ENCODE measurements around the gene CIAO2B. TPM values are rescaled to one million over a fixed set of nuclear protein-coding genes. Genes with fewer than 3 reads are reported as not detected.

The CIAO2B gene
- total RNA-seq, 1 experiment from 2014 or later, result 83.0 TPM

GRCh38 chr16:66953462-66954096 lies 19.4 kb upstream of the CIAO2B start:
- H4K20me1 ChIP-seq (ENCODE audit: control insufficient read depth, insufficient read depth, insufficient read length), result no peaks in the 10 kb centered on the region
- H2AFZ ChIP-seq (ENCODE audit: low read length), result no peak overlapping the region
- peaks cover 6 to 8% of the 10 kb centered on the region in 2 experiments; a peak in 3 of 5 replicates for H3K9me3 Mint-ChIP-seq
- no CpG with 5 or more reads among the region's 10 CpGs for WGBS (ENCODE audit: extremely low coverage, insufficient read length, low lambda C conversion rate)
- no peaks in the 10 kb centered on the region for H3K79me1 ChIP-seq (ENCODE audit: insufficient read depth, low read depth, low read length, poor library complexity, severe bottlenecking)
- no peak overlapping the region for H3K4me2 ChIP-seq (ENCODE audit: insufficient read depth, insufficient read length, low read length)
- H3K27ac Mint-ChIP-seq, result no peak overlapping the region
- H4K8ac ChIP-seq (replicated peaks; ENCODE audit: insufficient read length, low read depth, low read length), result no peak overlapping the region
- no peak overlapping the region for H4K91ac ChIP-seq (ENCODE audit: insufficient read length, low read depth, low read length)
- H3K23me2 ChIP-seq (ENCODE audit: insufficient read length, low read depth, low read length, poor library complexity, severe bottlenecking), result no peaks in the 10 kb centered on the region
- peaks cover 0 to 8% (median 6%) of the 10 kb centered on the region in 3 experiments; a peak in 4 of 7 replicates for H3K36me3 Mint-ChIP-seq (ENCODE audit: insufficient read depth in 1 of 3, low read depth in 3 of 3)
- H3K79me2 ChIP-seq (ENCODE audit: insufficient read depth, low read length), result no peaks in the 10 kb centered on the region
- H3K56ac ChIP-seq (ENCODE audit: insufficient read length, low read depth, low read length), result no peak overlapping the region
- peaks cover 12% of the 10 kb centered on the region for H3K27me3 Mint-ChIP-seq (ENCODE audit: low read depth)
- no peak overlapping the region for H3K27ac ChIP-seq (ENCODE audit: insufficient read length, low read depth, low read length)
- H3K18ac ChIP-seq (ENCODE audit: insufficient read length, low read depth, low read length), result no peak overlapping the region
- no peak overlapping the region for H3K23ac ChIP-seq (ENCODE audit: insufficient read length, low read depth, low read length)
- H2BK20ac ChIP-seq (ENCODE audit: low read depth, low read length, poor library complexity, severe bottlenecking), result no peak overlapping the region
- H3K14ac ChIP-seq (ENCODE audit: insufficient read depth, low read length), result no peak overlapping the region
- no peak overlapping the region for H2BK5ac ChIP-seq (ENCODE audit: insufficient read length, low read length)
- H3K4me3 Mint-ChIP-seq, result no peak overlapping the region
- TF ChIP-seq CTCF (conservative IDR thresholded peaks at IDR 0.05), result no peak
- H3K4me1 Mint-ChIP-seq, result peaks cover 9% of the 10 kb centered on the region in 2 experiments
- H3T11ph ChIP-seq (ENCODE audit: low read length), result no peak overlapping the region
- no peaks in the 10 kb centered on the region for H3K4me1 ChIP-seq (ENCODE audit: insufficient read depth, low read length)
- DNase-seq, result no peak
- no peak overlapping the region for H2BK120ac ChIP-seq (ENCODE audit: low read depth, low read length, poor library complexity, severe bottlenecking)
- H3K4ac ChIP-seq (ENCODE audit: low read depth, low read length), result no peak overlapping the region
- no peaks in the 10 kb centered on the region for H3K9me3 ChIP-seq (ENCODE audit: control insufficient read depth, low read depth, low read length)
- H2BK15ac ChIP-seq (ENCODE audit: low read depth, low read length), result no peak overlapping the region
- no peak overlapping the region for H4K5ac ChIP-seq (ENCODE audit: insufficient read length, low read depth, low read length)
- H3K27me3 ChIP-seq (ENCODE audit: insufficient read depth, low read length), result peaks cover 11% of the 10 kb centered on the region; the same call in 1 of the 2 replicates
- H3K9ac ChIP-seq (ENCODE audit: extremely low read depth, insufficient read length, low read length), result no peak overlapping the region
- no peak overlapping the region for H2AK5ac ChIP-seq (ENCODE audit: insufficient read length, low read length)
- no peak overlapping the region for H2BK12ac ChIP-seq (ENCODE audit: insufficient read length, low read depth, low read length)
